Endothelial cell of umbilical vein (primary cell): Measurements from ENCODE around the gene CDKN1A. TPM values are rescaled to one million over a fixed set of nuclear protein-coding genes. Genes with fewer than 3 reads are reported as not detected.

Source experiments
- BruUV-seq: library from RNA; stranded (reverse); fragments of 400-500 nt; replicated peaks from 2 replicates; lab custom pipeline; 2021; lab: Mats Ljungman, UMichigan
- CTCF ChIA-PET: fragments of 300-600, 350-600 bp; sonication (Branson Sonifier 250); formaldehyde crosslinking; loops from one replicate; lab custom pipeline; 2021; ENCODE audit warnings: antibody characterized with exemption, inconsistent platforms; lab: Charles Lee
- POLR2A ChIA-PET: fragments of 300-600, 350-600 bp; sonication (Branson Sonifier 250); formaldehyde crosslinking; loops from one replicate; lab custom pipeline; 2021; ENCODE audit warnings: antibody characterized with exemption, inconsistent platforms; lab: Charles Lee
- DNase-seq: peaks from one replicate; pipeline ENCODE4 v3.0.0-alpha.2; 2011; ENCODE audit warnings: low read depth, low spot score
- FAIRE-seq: peaks from 2 replicates; lab custom pipeline; 2011; peaks lifted over from hg19 to GRCh38; lab: Jason Lieb, UNC
- H2AFZ ChIP-seq: 2 replicates; pipeline ENCODE4 v1.6.0; 2012; ENCODE audit warnings: low read depth, low read length, control low read depth, inconsistent platforms
- H3K27ac ChIP-seq: 2 replicates; pipeline ENCODE4 v1.5.1; 2011; ENCODE audit warnings: low read depth, mild to moderate bottlenecking, control low read depth, low read length, moderate library complexity; ENCODE audit not compliant: insufficient read depth
- H3K27me3 ChIP-seq, 2 experiments: 2 replicates each; pipeline versions ENCODE4 v1.6.0 to v1.6.1; 2011; ENCODE audit warnings: low read length in 2 of 2, mixed read lengths in 1 of 2; ENCODE audit not compliant: control insufficient read depth in 2 of 2, insufficient read depth in 2 of 2
- H3K36me3 ChIP-seq, 2 experiments: 2 replicates in 1 of 2; 3 replicates in 1 of 2; pipeline ENCODE4 v1.5.1; 2011; ENCODE audit warnings: low read length in 2 of 2, mild to moderate bottlenecking in 1 of 2, moderate library complexity in 1 of 2; ENCODE audit not compliant: control insufficient read depth in 2 of 2, insufficient read depth in 2 of 2; ENCODE audit errors: extremely low read depth in 1 of 2
- H3K4me1 ChIP-seq: 3 replicates; pipeline ENCODE4 v1.5.1; 2011; ENCODE audit warnings: mild to moderate bottlenecking, low read length; ENCODE audit not compliant: control insufficient read depth, insufficient read depth; ENCODE audit errors: extremely low read depth
- H3K4me2 ChIP-seq: 2 replicates; pipeline ENCODE4 v1.6.1; 2011; ENCODE audit warnings: low read length, control low read depth, mixed read lengths; ENCODE audit not compliant: insufficient read depth
- H3K4me3 ChIP-seq, 3 experiments: fragments of 200-600 bp in 1 of 3; sonication (generic), shearing (Covaris generic) in 1 of 3; replicated peaks in 1 of 3; 2 replicates each; pipeline ENCODE4 v1.5.1; 2011 to 2016; ENCODE audit warnings: control low read depth in 3 of 3, low read length in 3 of 3, mild to moderate bottlenecking in 2 of 3, inconsistent platforms in 1 of 3, low read depth in 1 of 3, moderate library complexity in 1 of 3; ENCODE audit not compliant: insufficient read depth in 1 of 3
- H3K79me2 ChIP-seq: 2 replicates; pipeline ENCODE4 v1.6.0; 2012; ENCODE audit warnings: low read length, inconsistent platforms; ENCODE audit not compliant: control insufficient read depth, insufficient read depth
- H3K9ac ChIP-seq: replicated peaks from 2 replicates; pipeline ENCODE3; 2011; ENCODE audit warnings: low read length, control low read depth; ENCODE audit not compliant: insufficient read depth; ENCODE audit errors: extremely low read depth
- H3K9me1 ChIP-seq: replicated peaks from 3 replicates; pipeline ENCODE4 v1.6.0; 2011; ENCODE audit warnings: mild to moderate bottlenecking, low read length; ENCODE audit not compliant: control insufficient read depth, insufficient read depth; ENCODE audit errors: extremely low read depth
- H3K9me3 ChIP-seq: replicated peaks from 2 replicates; pipeline ENCODE4 v1.5.1; 2012; ENCODE audit warnings: low read length, inconsistent platforms; ENCODE audit not compliant: control insufficient read depth, insufficient read depth
- H4K20me1 ChIP-seq: replicated peaks from 2 replicates; pipeline ENCODE3; 2011; ENCODE audit warnings: mild to moderate bottlenecking, low read length; ENCODE audit not compliant: control insufficient read depth, insufficient read depth; ENCODE audit errors: extremely low read depth
- CTCF ChIP-seq, 2 donors: IDR thresholded peaks; 1 replicate in 1 of 2; 2 replicates in 1 of 2; pipeline ENCODE4 v1.5.1; 2011; ENCODE audit warnings: low read length in 2 of 2, mild to moderate bottlenecking in 2 of 2, moderate library complexity in 2 of 2, control low read depth in 1 of 2, inconsistent platforms in 1 of 2, low read depth in 1 of 2; ENCODE audit not compliant: insufficient read depth in 1 of 2; ENCODE audit errors: extremely low read depth in 1 of 2
- EZH2 ChIP-seq: IDR thresholded peaks from 2 replicates; pipeline ENCODE4 v1.6.1; 2012; ENCODE audit warnings: borderline replicate concordance, low read depth, mild to moderate bottlenecking, moderate library complexity, low read length, inconsistent platforms; ENCODE audit not compliant: severe bottlenecking
- JUN ChIP-seq: IDR thresholded peaks from 2 replicates; pipeline ENCODE4 v1.6.1; 2011; ENCODE audit warnings: borderline replicate concordance, low read depth; ENCODE audit not compliant: insufficient read length, insufficient read depth
- MAX ChIP-seq: IDR thresholded peaks from 2 replicates; pipeline ENCODE4 v1.6.1; 2011; ENCODE audit not compliant: insufficient read depth, insufficient read length
- MYC ChIP-seq: IDR thresholded peaks from one replicate; pipeline ENCODE4 v1.6.1; 2011; ENCODE audit warnings: mild to moderate bottlenecking, low read depth, low read length
- POLR2A ChIP-seq: IDR thresholded peaks from 2 replicates; pipeline ENCODE4 v1.6.1; 2012; ENCODE audit warnings: low read depth, mild to moderate bottlenecking, control low read depth, low read length
- POLR2AphosphoS5 ChIP-seq: IDR thresholded peaks from 2 replicates; pipeline ENCODE4 v1.6.1; 2012; ENCODE audit warnings: low read depth, mild to moderate bottlenecking, control low read depth, low read length, moderate library complexity; ENCODE audit not compliant: insufficient read depth
- dilution Hi-C: fragments of 300-500 bp; cut with MboI; formaldehyde crosslinking; loops from one replicate; pipeline ENCODE4 v1.15.0; 2019; ENCODE audit warnings: low sequenced_read_pairs; ENCODE audit not compliant: extremely low pct_ligation_motif_present
- intact Hi-C: fragments of 100-400 bp; cut with micrococcal nuclease; formaldehyde crosslinking; loops from one replicate; pipeline ENCODE4 v1.10.0; 2022
- polyA plus RNA-seq, 4 experiments: library from polyadenylated mRNA; depleted of rRNA in 3 of 4; stranded (reverse) in 3 of 4; unstranded in 1 of 4; fragments of >200 nt; gene quantifications; 2 replicates each; pipeline versions ENCODE4 v1.2.1 to v1.2.3, GENCODE V29; 2011 to 2012; ENCODE audit warnings: missing spikeins in 1 of 4
- total RNA-seq: library from RNA; stranded (reverse); gene quantifications from 2 replicates; pipeline ENCODE4 v1.2.3, GENCODE V29; 2021

CDKN1A gene
- total and polyA plus RNA-seq, 2 donors (not counting 3 experiments of a cell fraction or from before 2014, with no cell fraction given) = 170 to 238 TPM

DNA sequence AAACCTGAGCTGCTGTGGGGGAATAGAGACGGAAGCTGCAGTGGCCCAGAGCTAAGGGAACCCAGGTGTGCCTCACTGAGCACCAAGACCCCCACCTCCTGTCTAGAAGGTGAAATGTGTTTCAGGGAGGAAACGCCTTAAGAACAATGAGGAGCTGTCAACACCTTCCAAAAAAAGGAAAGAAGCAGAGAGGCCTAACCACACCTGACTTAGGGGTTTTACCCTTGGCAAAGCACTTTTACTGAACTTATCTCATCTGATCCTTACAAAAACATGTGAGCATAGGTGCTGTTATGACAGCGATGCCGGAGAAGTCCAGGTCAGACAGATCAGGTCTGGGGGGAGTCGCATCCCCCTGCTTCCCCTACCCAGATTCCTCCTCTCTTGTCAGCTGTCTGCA lies 16.1 kb upstream of the CDKN1A start:
- Histone ChIP-seq H3K4me2 (no peak overlapping the region), H3K9me1 (no peaks in the 10 kb centered on the region), H3K9ac (no peak overlapping the region), H3K79me2 (no peaks in the 10 kb centered on the region), H3K27ac (no peak overlapping the region), H3K4me1 (no peaks in the 10 kb centered on the region), H3K9me3 (no peaks in the 10 kb centered on the region), H3K27me3 (peaks cover 18 to 19% of the 10 kb centered on the region in 2 experiments), H3K36me3 (no peaks in the 10 kb centered on the region), H4K20me1 (no peaks in the 10 kb centered on the region), H2AFZ (no peak overlapping the region), H3K4me3 (no peak overlapping the region)
- no TSS peak for BruUV-seq
- DNase-seq (no peak), FAIRE-seq (no peak)
- POLR2A ChIA-PET = no interaction called here
- no peak for TF ChIP-seq MAX
- TF ChIP-seq POLR2AphosphoS5 = no peak
- no peak for TF ChIP-seq POLR2A
- TF ChIP-seq EZH2 = no peak
- no peak for TF ChIP-seq JUN
- no peak for TF ChIP-seq MYC
- no peak for TF ChIP-seq CTCF (IDR thresholded peaks at IDR 0.05; ENCODE audit: extremely low read depth in 1 of 2, insufficient read depth in 1 of 2, low read depth in 1 of 2, low read length in 2 of 2)
- CTCF ChIA-PET = interaction anchor here (1.1 to 2.1 kb wide), 2 partner anchors 10 to 16 kb away, joined by 6 to 8 read pairs; partner anchors contain the start of gene CDKN1A
- dilution Hi-C loops = no loop called here
- intact Hi-C loops = no loop called here
